HEK293T (cell line): Measurements from ENCODE around the gene TBC1D2.

Source experiments
- CTCF ChIA-PET: fragments of 350-600 bp; formaldehyde crosslinking; extraction: SDS; loops from one replicate; lab custom pipeline; 2021; ENCODE audit warnings: antibody characterized with exemption, inconsistent platforms; lab: Yijun Ruan, JAX
- POLR2A ChIA-PET: fragments of 350-600 bp; formaldehyde crosslinking; extraction: SDS; loops from one replicate; lab custom pipeline; 2020; ENCODE audit warnings: antibody characterized with exemption, inconsistent platforms; lab: Yijun Ruan, JAX
- DNase-seq: peaks from one replicate; pipeline ENCODE4 v3.0.0; 2012; ENCODE audit warnings: mixed read lengths; ENCODE audit errors: extremely low spot score
- ARNT ChIP-seq: fragments of 450-650 bp; IDR thresholded peaks from 2 replicates; pipeline ENCODE4 v1.6.1; 2017; ENCODE audit warnings: mild to moderate bottlenecking
- BHLHE40 ChIP-seq: fragments of 450-650 bp; IDR thresholded peaks from 2 replicates; pipeline ENCODE4 v1.6.1; 2016; ENCODE audit warnings: mild to moderate bottlenecking, moderate library complexity, borderline replicate concordance
- CTBP1 ChIP-seq: fragments of 450-650 bp; IDR thresholded peaks from 2 replicates; pipeline ENCODE4 v1.6.1; 2016; ENCODE audit warnings: borderline replicate concordance
- ELF4 ChIP-seq: fragments of 450-650 bp; IDR thresholded peaks from 2 replicates; pipeline ENCODE4 v1.6.1; 2017; ENCODE audit warnings: antibody characterized with exemption
- FOXA1 ChIP-seq: fragments of 450-650 bp; IDR thresholded peaks from 2 replicates; pipeline ENCODE4 v1.6.1; 2016; ENCODE audit warnings: mild to moderate bottlenecking
- FOXK2 ChIP-seq: fragments of 450-650 bp; IDR thresholded peaks from 2 replicates; pipeline ENCODE4 v1.6.1; 2016; ENCODE audit warnings: mild to moderate bottlenecking
- FOXM1 ChIP-seq: fragments of 450-650 bp; IDR thresholded peaks from 2 replicates; pipeline ENCODE4 v1.6.1; 2017; ENCODE audit warnings: mild to moderate bottlenecking, borderline replicate concordance
- HDGF ChIP-seq: fragments of 450-650 bp; IDR thresholded peaks from 2 replicates; pipeline ENCODE4 v1.6.1; 2017; ENCODE audit warnings: antibody characterized with exemption, borderline replicate concordance
- L3MBTL2 ChIP-seq: fragments of 450-650 bp; conservative IDR thresholded peaks from 2 replicates; pipeline ENCODE4 v1.6.1; 2016; ENCODE audit warnings: mild to moderate bottlenecking
- LEF1 ChIP-seq: fragments of 450-650 bp; IDR thresholded peaks from 2 replicates; pipeline ENCODE4 v1.6.1; 2017; ENCODE audit warnings: mild to moderate bottlenecking, borderline replicate concordance
- NFRKB ChIP-seq: fragments of 450-650 bp; IDR thresholded peaks from 2 replicates; pipeline ENCODE4 v1.6.1; 2016; ENCODE audit warnings: mild to moderate bottlenecking, moderate library complexity
- PKNOX1 ChIP-seq: fragments of 450-650 bp; IDR thresholded peaks from 2 replicates; pipeline ENCODE4 v1.6.1; 2016
- SP1 ChIP-seq: fragments of 450-650 bp; IDR thresholded peaks from 2 replicates; pipeline ENCODE4 v1.6.1; 2017
- SUZ12 ChIP-seq: fragments of 450-650 bp; IDR thresholded peaks from 2 replicates; pipeline ENCODE4 v1.6.1; 2016; ENCODE audit warnings: mild to moderate bottlenecking
- TARDBP ChIP-seq: fragments of 450-650 bp; IDR thresholded peaks from 2 replicates; pipeline ENCODE4 v1.6.1; 2016
- ZNF384 ChIP-seq: fragments of 450-650 bp; IDR thresholded peaks from 2 replicates; pipeline ENCODE4 v1.6.1; 2016

The TBC1D2 gene

GRCh38 chr9:98217255-98217654, 38.2 kb downstream of the TBC1D2 start:
- DNase-seq: no peak
- POLR2A ChIA-PET: no interaction called here
- CTCF ChIA-PET: no interaction called here
- no peak for TF ChIP-seq LEF1
- TF ChIP-seq FOXA1: no peak
- no peak for TF ChIP-seq ARNT
- no peak for TF ChIP-seq TARDBP
- TF ChIP-seq L3MBTL2: no peak
- TF ChIP-seq SUZ12: no peak
- TF ChIP-seq ZNF384: no peak

DNA sequence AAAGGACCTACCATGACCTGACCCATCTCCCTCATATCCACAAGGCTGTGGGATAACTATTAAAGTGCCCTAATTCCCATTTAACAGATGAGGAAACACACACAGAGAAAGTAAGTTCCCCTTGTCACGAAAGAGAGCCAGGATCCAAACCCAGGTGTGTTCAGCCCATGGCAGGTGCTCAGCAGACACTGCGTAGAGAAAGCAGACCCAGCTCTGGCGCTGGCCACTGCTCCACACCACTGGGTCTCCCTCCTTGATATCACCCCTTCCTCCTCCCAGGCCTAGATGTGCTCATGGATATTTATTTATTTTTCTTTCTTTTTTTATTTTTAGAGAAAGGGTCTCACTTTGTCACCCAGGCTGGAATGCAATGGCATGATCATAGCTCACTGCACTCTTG, 39.1 kb downstream of the TBC1D2 start:
- ChIA-PET POLR2A (no interaction called here), CTCF (interaction anchor here (0.7 to 2.6 kb wide), 2 partner anchors 16 to 40 kb away, joined by 3 to 8 read pairs; no protein-coding TSS in a partner anchor)
- TF ChIP-seq CTBP1 (no peak), SUZ12 (no peak), PKNOX1 (no peak), SP1 (no peak), ZNF384 (no peak), LEF1 (no peak), FOXK2 (no peak), FOXM1 (no peak), ELF4 (no peak), TARDBP (no peak), NFRKB (no peak), ARNT (no peak), BHLHE40 (no peak), HDGF (no peak), FOXA1 (no peak), L3MBTL2 (no peak)
- no peak for DNase-seq

- TF ChIP-seq FOXK2 (no peak), ZNF384 (no peak), LEF1 (no peak), FOXA1 (no peak), PKNOX1 (no peak), HDGF (no peak), CTBP1 (no peak), TARDBP (no peak), FOXM1 (no peak), NFRKB (no peak), SP1 (no peak), BHLHE40 (no peak), SUZ12 (no peak), L3MBTL2 (no peak)
- POLR2A ChIA-PET: no interaction called here
- DNase-seq: peak; percentile 21
- CTCF ChIA-PET: interaction anchor here (2.6 kb wide), 1 partner anchor 41 kb away, joined by 8 read pairs; no protein-coding TSS in a partner anchor
Measured at GRCh38 chr9:98215821-98216220, 39.6 kb downstream of the TBC1D2 start.

GRCh38 chr9:98215271-98215670, 40.2 kb downstream of the TBC1D2 start:
- ChIA-PET POLR2A (no interaction called here), CTCF (interaction anchor here (2.6 kb wide), 1 partner anchor 41 kb away, joined by 8 read pairs; no protein-coding TSS in a partner anchor)
- TF ChIP-seq CTBP1 (no peak), FOXK2 (no peak), NFRKB (no peak), FOXA1 (no peak)
- DNase-seq: no peak

DNA sequence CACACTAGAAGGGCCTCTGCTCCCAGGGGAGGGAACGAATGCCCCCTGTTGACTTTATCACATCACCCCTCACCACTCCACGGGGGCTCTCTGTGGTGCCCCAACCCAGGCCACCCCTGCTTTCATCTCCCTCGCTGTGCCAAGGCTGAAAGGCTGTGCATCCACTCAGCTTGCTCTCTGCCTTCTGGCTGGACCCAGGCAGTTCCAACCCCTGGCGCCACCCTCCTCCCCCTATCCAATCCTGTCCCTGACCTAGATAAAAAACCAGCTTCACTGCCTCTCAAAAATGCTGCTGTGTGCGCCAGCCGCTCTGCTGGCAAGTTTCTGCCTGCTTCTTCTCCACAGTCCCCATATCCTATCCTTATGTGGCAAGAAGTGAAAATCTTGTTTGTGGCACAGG, 40.6 kb downstream of the TBC1D2 start:
- ChIA-PET POLR2A (no interaction called here), CTCF (interaction anchor here (2.6 kb wide), 1 partner anchor 42 kb away, joined by 8 read pairs; no protein-coding TSS in a partner anchor)
- no peak for TF ChIP-seq FOXM1
- no peak for TF ChIP-seq FOXK2
- no peak for TF ChIP-seq PKNOX1
- TF ChIP-seq ZNF384: no peak
- no peak for DNase-seq

GRCh38 chr9:98211260-98211659, 44.2 kb downstream of the TBC1D2 start:
- no peak for DNase-seq
- POLR2A ChIA-PET: interaction anchor here (1.4 kb wide), 1 partner anchor 45 kb away, joined by 4 read pairs; the partner anchor contains the start of gene TBC1D2
- TF ChIP-seq CTBP1 (no peak), FOXK2 (no peak), NFRKB (no peak), SP1 (no peak), L3MBTL2 (no peak), ZNF384 (no peak), PKNOX1 (no peak), BHLHE40 (no peak), HDGF (no peak), LEF1 (no peak), ELF4 (no peak), TARDBP (no peak), SUZ12 (no peak), FOXM1 (no peak), FOXA1 (no peak), ARNT (no peak)
- CTCF ChIA-PET: no interaction called here
